ENCODE results near the gene APOB. TPM values are rescaled to one million over a fixed set of nuclear protein-coding genes. Genes with fewer than 3 reads are reported as not detected.

APOB gene
- polyA plus RNA-seq (2014; cell fraction: cytosol; rRNA removed): not detected in 2 replicates
- polyA plus RNA-seq (2014; cell fraction: nucleus; rRNA removed): not detected in 2 replicates

GRCh38 chr2:21043744-21044532, at the start of gene APOB:
APOB (minus strand) TSS chr2:21044073; CDS start chr2:21043945, 128 bp downstream.
- no peak for DNase-seq (ENCODE audit: low spot score)

DNA sequence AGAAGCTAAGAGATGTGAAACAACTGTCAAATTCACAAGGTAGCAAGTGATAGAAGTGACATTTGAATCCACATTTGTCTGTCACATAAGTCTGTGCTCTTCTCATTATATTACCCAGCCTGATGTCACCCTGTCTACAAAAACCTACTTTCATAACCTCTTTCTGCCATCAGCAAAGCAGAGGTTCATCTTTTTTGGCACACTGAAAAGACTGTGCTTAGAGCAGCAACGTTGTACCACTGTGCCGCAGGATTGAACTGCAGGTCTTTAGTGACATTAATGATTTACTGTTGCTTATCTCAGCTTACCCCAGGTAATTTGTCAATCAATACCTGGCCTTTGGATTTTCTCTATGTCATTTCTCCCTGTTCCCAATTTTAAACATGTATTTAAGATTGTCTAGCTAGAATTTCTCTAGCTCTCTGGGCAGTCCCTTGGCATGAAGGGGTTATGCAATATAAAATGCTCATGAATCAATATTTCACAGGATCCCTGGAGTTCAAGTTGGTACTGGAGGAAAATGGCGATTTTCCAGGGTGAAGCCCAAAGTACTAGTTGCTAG, 48.5 kb upstream of the APOB start:
- no peak for DNase-seq (ENCODE audit: low spot score)

- no peak for DNase-seq (ENCODE audit: low spot score)
Measured at GRCh38 chr2:21084401-21084800, 40.5 kb upstream of the APOB start.

DNA sequence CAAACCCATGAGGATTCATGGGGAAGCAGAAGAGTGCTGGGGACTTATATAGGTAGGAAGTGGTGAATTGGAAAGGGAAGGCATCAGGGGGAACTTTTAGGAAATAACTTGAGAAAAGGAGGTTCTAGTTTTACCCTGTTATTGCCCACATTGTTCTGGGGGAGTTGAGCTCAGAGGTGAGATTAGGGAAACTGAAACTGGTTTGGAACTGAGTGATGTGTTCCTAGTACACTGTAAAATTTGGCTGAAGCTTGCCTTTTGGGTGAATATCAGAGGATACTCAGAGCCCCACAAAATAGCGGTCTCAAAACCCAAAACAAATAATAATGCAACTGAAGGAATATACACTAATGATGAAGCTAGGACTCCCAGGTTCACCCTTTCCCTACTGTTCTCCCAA, 39.6 kb upstream of the APOB start:
- no peak for DNase-seq (ENCODE audit: low spot score)

DNA sequence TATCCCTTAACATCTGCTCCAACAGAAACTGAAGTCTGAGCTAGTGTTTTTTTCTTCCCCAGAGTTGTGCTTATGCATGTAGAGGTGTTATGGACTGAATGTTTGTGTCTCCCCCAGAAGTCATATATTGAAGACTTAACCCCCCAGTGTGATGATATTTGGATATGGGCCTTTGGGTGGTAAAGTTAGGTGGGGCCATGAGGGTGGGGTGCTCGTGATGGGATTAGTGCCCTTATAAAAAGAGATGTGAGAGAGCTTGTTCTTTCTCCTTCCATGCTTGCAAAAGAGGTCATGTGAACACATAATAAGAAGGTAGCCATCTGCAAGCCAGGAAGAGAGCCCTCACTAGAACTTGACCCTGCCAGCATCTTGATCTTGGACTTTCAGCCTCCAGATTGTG, 34.4 kb upstream of the APOB start:
- no peak for DNase-seq (ENCODE audit: low spot score)

GRCh38 chr2:21072477-21073242, 28.8 kb upstream of the APOB start:
- DNase-seq (ENCODE audit: low spot score): no peak

DNA sequence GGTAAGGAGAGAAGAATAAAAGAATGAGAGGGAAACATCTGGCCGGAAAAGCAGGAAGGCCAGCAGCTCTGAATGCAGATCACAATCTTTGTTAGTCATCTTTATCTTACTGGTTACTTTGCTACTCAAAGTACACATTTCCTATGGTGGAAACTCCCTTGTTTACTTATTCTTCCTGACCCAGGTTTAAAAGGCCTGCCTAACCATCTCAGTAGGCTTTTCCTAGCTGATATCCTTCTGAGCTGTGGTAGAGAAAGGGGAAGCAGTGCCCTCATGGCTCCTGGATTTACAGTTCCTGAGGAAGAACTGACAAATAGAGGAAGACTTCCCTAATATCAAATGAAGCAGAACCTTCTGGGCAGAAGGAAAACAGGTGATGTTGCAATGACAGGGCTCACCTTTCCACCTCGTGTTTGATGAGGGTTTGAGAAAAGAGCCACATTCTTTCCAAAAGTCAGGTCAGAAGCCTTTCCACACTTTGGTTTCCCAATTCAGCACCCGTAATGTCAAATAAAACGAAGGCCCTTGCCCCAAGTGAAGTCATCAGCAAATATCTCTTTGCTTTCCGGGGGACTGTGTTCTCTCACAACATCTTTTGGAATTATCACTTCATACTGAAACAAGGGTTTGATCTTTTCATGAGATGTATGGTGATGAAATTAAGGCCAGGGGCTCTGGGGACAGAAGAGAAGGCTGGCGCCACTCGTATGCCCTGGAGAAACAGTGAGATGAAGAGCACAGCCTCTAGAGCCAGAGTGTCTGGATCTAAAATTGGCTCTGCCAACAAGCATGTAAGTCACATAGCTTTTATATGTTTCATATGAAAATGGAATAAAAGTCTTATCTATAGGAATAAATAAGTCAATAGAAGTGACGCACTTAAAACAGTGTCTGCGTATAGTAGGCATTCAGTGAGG, 26.7 kb upstream of the APOB start:
- DNase-seq (ENCODE audit: low spot score): no peak

GRCh38 chr2:21069746-21070340, 26.0 kb upstream of the APOB start:
- no peak for DNase-seq (ENCODE audit: low spot score)

- no peak for DNase-seq (ENCODE audit: low spot score)
Measured at GRCh38 chr2:21067859-21068537, 24.1 kb upstream of the APOB start.

DNA sequence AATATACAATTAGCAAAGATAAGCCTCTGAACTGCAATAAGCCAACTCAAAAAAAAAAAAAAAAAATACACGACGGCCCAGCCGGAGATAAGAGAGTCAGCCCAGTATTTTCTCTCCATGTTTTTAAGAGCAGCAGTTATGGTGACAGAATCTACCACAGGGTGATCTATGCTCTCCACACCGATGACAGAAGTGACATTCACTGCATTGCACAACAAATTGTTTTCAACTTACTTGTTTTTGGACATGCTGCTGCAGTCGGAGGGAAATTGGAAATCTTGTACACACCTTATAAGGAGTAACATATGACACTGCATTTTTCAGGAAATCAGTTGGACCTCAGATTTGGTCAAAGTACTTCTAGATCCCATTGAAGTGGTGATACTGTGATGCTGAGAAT, 23.3 kb upstream of the APOB start:
- no peak for DNase-seq (ENCODE audit: low spot score)

DNA sequence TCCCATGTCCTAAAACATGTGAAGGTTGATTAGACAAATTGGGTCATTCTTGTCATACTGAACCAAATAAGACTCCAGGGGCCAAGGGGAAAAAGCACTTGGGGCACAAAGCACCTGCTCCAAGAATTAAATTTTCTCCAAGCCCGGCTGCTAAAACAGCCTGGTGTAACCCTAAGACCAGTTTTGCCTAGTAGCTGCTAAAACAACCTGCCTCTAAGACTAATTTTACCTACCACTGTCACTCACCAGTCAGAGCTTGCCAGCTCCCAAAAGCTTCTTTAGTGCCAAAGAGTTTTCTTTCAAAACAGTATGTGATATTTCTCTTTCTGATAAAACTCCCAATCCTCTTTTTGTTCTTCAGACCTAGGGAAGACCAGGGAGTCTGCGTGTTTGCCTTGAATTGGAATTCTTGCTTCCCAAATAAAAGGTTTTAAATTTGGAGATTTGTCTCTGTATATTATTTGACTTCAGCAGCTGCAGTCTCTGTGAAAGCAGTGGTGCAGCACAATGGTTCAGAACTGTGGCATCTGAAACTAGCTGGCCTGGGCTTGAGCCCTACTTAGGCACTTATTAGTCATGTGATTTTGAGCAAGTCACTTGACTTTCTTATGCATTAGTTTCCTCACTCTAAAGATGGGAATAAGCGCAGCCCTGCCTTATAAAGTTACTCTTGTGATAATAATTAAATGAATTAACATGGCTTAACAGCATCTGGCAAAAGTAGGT, 16.2 kb upstream of the APOB start:
- DNase-seq (ENCODE audit: low spot score): no peak

DNA sequence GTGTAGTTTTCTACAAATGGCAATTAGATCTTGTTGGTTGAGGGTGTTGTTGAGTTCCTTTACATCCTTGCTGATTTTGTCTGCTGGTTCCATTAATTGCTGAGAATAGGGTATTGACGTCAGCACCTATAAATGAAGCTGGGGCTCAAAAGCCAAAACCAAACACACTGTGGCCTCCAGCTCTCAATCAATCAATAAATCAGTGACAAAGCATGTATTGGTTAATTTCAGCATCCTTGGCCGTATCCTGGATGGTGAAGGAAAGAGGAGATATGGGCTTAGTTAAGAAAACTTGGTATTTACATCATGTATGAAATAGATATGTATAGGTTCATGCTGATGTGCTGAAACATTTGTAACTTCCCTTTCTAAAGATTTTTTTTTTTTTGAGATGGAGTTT, 13.2 kb upstream of the APOB start:
- no peak for DNase-seq (ENCODE audit: low spot score)

DNA sequence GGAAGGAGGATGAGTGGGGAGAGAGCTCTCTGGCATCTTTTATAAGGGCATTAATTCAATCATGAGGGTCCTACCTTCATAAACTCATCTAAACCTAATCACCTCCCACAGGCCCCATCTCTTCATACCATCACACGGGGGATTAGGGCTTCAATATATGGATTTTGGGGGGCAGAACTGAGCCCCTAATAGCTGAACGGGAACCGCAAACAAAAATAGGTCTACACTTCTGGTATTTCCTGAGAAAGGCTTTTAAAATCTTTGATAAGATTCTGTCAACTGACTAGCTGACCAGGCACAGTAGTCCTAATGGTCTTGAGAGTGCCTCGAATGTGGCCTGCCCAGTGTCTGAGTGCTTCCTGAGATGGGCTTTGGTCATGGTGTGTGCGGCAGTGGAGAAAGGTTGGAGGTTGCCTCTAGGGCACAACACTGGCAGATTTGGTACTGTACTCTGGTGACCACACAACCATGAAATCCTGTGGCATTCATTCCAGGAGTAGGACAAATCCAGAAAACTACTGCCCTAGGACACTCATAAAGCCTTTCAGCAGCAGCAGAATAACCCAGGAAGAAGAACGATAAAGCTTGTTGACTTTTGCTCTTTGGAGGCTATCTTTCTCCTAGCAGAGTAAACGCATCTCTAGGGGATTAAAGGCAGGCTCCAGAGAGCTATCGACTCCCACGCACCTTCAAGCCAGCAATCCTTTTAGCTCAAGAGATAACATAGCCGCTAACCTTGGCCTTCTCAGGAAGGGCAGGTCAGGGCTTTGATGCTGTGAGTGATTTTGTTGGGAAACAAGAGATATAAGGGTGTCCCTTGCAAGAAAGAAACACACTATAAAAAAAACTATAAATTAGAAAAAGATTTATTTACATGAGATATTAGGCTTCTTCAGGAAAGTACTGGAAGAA, 12.3 kb upstream of the APOB start:
- DNase-seq (ENCODE audit: low spot score): peak; percentile 39

DNA sequence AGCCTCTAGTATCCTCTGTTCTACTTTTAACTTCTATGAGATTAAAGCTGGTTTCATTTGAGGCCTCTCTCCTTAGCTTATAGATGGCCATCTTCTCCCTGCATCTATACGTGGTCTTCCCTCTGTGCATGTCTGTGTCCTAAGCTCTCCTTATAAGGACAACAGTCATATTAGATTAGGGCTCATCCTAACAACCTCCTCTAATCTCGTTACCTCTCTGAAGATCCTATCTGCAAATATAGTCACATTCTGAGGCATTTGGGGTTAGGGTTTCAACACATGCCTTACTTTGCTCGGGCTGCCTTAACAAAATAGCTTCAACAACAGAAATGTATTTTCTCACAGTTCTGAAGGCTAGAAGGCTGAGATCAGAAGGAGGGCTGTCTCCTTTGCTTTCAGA, 11.6 kb upstream of the APOB start:
- peak; percentile 94 for DNase-seq (ENCODE audit: low spot score)

DNA sequence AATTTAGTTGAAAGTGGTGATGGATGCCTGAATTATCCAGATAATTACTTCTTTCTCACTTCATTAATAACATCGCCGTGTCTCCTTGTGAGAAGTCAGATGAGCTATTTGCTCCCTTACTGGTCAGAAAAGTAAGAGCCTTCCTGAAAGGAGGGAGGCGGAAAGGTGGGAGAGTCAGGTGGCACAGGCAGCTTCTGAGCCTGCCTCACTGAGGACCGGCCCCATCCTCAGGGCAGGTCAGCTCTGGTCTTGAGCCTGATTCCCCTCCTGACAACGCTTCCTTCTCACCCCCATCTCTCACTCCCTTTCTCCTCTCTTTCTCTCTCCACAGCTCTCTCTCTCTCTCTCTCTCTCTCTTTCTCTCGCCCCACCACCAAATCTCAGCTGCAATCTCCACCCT, 10.1 kb upstream of the APOB start:
- no peak for DNase-seq (ENCODE audit: low spot score)

- DNase-seq (ENCODE audit: low spot score): no peak
Measured at GRCh38 chr2:21052044-21052443, 8.2 kb upstream of the APOB start.

- DNase-seq (ENCODE audit: low spot score): no peak
Measured at GRCh38 chr2:21050164-21050563, 6.3 kb upstream of the APOB start.

DNA sequence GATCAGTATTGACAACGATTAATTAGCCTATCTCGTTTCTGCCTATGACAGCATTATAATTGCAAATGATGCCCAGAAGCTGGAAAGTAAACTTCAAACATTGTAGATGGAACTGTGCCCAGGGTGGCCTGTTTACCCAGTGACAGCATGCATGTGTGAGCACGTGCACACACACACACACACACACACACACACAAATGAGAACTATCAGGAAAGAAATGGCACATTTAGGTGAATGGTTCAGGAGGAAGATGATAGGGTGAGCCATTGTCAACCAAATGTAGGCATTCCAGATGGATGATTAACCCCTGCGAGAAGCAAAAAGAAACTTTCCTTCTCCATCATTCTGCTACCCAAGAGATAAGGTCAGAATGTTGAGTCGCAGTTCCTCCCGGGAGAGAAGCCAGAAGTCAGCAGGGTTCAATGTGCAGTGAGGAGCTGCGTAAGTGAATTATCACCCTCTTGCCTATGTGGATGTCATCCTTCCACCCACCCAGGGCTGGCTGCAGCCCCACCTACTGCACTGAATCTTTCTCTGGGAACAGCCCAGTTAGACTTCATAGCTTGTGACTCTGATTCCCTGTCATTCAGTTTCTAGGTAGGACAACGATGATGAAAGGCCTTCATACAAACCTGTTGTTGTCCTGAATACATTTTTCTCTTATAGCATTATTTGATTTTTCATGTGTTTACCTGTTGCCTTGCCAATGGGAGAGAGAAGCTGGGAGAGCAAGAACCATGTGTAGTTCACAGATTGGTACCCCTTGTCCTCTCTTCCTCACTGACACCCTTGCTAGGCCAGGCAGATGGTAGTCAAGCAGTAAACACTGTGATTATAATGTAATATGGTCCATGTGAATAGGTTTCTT, 3.5 kb upstream of the APOB start:
- peak; percentile 26 for DNase-seq (ENCODE audit: low spot score)
